Endothelial cell of umbilical vein (primary cell): ENCODE results near the gene KANK4.

Source experiments
- CTCF ChIP-seq, 2 donors: IDR thresholded peaks; 1 replicate in 1 of 2; 2 replicates in 1 of 2; pipeline ENCODE4 v1.5.1; 2011; ENCODE audit warnings: low read length in 2 of 2, mild to moderate bottlenecking in 2 of 2, moderate library complexity in 2 of 2, control low read depth in 1 of 2, inconsistent platforms in 1 of 2, low read depth in 1 of 2; ENCODE audit not compliant: insufficient read depth in 1 of 2; ENCODE audit errors: extremely low read depth in 1 of 2
- EZH2 ChIP-seq: IDR thresholded peaks from 2 replicates; pipeline ENCODE4 v1.6.1; 2012; ENCODE audit warnings: borderline replicate concordance, low read depth, mild to moderate bottlenecking, moderate library complexity, low read length, inconsistent platforms; ENCODE audit not compliant: severe bottlenecking
- MAX ChIP-seq: IDR thresholded peaks from 2 replicates; pipeline ENCODE4 v1.6.1; 2011; ENCODE audit not compliant: insufficient read depth, insufficient read length
- MYC ChIP-seq: IDR thresholded peaks from one replicate; pipeline ENCODE4 v1.6.1; 2011; ENCODE audit warnings: mild to moderate bottlenecking, low read depth, low read length
- POLR2A ChIP-seq: IDR thresholded peaks from 2 replicates; pipeline ENCODE4 v1.6.1; 2012; ENCODE audit warnings: low read depth, mild to moderate bottlenecking, control low read depth, low read length
- POLR2AphosphoS5 ChIP-seq: IDR thresholded peaks from 2 replicates; pipeline ENCODE4 v1.6.1; 2012; ENCODE audit warnings: low read depth, mild to moderate bottlenecking, control low read depth, low read length, moderate library complexity; ENCODE audit not compliant: insufficient read depth

DNA sequence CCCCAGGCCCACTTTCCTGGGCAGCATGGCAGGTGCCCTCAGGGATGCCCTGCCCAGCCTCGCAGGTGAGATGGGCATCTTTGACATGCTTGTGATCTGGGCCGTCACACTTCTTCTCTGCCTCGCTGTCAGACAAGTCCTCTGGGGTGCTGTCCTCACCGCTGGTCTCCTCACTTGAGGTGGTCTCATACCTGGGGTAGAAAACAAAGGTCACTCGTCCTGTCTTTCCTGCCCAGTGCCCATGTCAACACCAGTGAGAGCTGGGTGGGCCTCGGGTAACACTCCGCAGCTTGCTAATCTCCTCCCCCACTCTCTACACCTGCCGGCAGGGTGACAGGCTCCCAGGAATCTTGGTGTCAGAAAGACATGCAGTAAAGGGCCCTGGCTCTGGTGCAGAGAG lies 50.9 kb downstream of the KANK4 start:
- no peak for TF ChIP-seq POLR2AphosphoS5
- no peak for TF ChIP-seq CTCF (IDR thresholded peaks at IDR 0.05; ENCODE audit: extremely low read depth in 1 of 2, insufficient read depth in 1 of 2, low read depth in 1 of 2, low read length in 2 of 2)
- TF ChIP-seq POLR2A, result no peak
- no peak for TF ChIP-seq MYC
- no peak for TF ChIP-seq MAX
- TF ChIP-seq EZH2, result no peak
